Measurements from ENCODE around the gene CDKN1C.

GRCh38 chr11:2913776-2914175 is 28.2 kb upstream of the CDKN1C start:
- TF ChIP-seq POLR2A (IDR thresholded peaks at IDR 0.05; ENCODE audit: low read length) (no peak), GATA1 (IDR thresholded peaks at IDR 0.05; ENCODE audit: low read depth, low read length) (no peak)
